Tibial artery (tissue), 4 donors: ENCODE data around the gene FXYD6.

Experiments
- DNase-seq, 2 donors: peaks; one replicate each; pipeline ENCODE4 v3.0.0-alpha.2; 2019
- H3K27ac ChIP-seq, 2 donors: fragments of 200-600 bp; sonication (generic) in 1 of 2; 1 replicate in 1 of 2; 2 replicates in 1 of 2; pipeline ENCODE4 v1.5.1; 2018 to 2019; ENCODE audit warnings: mild to moderate bottlenecking in 1 of 2
- H3K27me3 ChIP-seq, 2 donors: fragments of 200-600 bp; sonication (generic) in 1 of 2; one replicate each; pipeline versions ENCODE4 v1.5.1 to v1.6.0; 2016 to 2019
- H3K36me3 ChIP-seq, 3 donors: fragments of 200-600 bp; sonication (generic) in 2 of 3; one replicate each; pipeline ENCODE4 v1.5.1; 2016 to 2019; ENCODE audit warnings: mild to moderate bottlenecking in 2 of 3
- H3K4me1 ChIP-seq, 4 donors: fragments of 200-600 bp; sonication (generic) in 2 of 4; 1 replicate in 3 of 4; 2 replicates in 1 of 4; pipeline ENCODE4 v1.5.1; 2016 to 2019
- H3K4me3 ChIP-seq, 2 donors: fragments of 200-600 bp; sonication (generic) in 1 of 2; 1 replicate in 1 of 2; 2 replicates in 1 of 2; pipeline ENCODE4 v1.5.1; 2018 to 2019; ENCODE audit warnings: mild to moderate bottlenecking in 2 of 2
- H3K9me3 ChIP-seq, 3 donors: fragments of 200-600 bp; sonication (generic) in 1 of 3; one replicate each; pipeline ENCODE4 v1.5.1; 2016 to 2019
- CTCF ChIP-seq, 2 experiments: fragments of 200-600 bp in 1 of 2; fragments of 450-650 bp in 1 of 2; IDR thresholded peaks; one replicate each; pipeline ENCODE4 v1.5.1; 2017 to 2019; ENCODE audit warnings: antibody characterized with exemption in 2 of 2, mild to moderate bottlenecking in 1 of 2, moderate library complexity in 1 of 2
- intact Hi-C: fragments of 100-400 bp; cut with DNase I; formaldehyde crosslinking; loops from one replicate; pipeline ENCODE4 v1.15.0; 2023; ENCODE audit warnings: low total_unique reads

The FXYD6 gene

GRCh38 chr11:117829369-117829725 lies 47.1 kb downstream of the FXYD6 start:
- Histone ChIP-seq H3K27me3 (peaks cover 0 to 49% of the 10 kb centered on the region in 2 donors), H3K9me3 (no peaks in the 10 kb centered on the region), H3K4me3 (no peak overlapping the region), H3K36me3 (no peaks in the 10 kb centered on the region), H3K27ac (no peak overlapping the region), H3K4me1 (peaks cover 0 to 3% (median 1%) of the 10 kb centered on the region in 4 donors)
- TF ChIP-seq CTCF (IDR thresholded peaks at IDR 0.05): no peak
- intact Hi-C loops: no loop called here
- peak in 1 of 2 donors; percentile 62 for DNase-seq

GRCh38 chr11:117828611-117829368 lies 47.7 kb downstream of the FXYD6 start:
- Histone ChIP-seq H3K36me3 (no peaks in the 10 kb centered on the region), H3K4me3 (no peak overlapping the region), H3K27ac (no peak overlapping the region), H3K27me3 (peaks cover 0 to 48% of the 10 kb centered on the region in 2 donors), H3K4me1 (peaks cover 0 to 9% (median 1%) of the 10 kb centered on the region in 4 donors), H3K9me3 (no peaks in the 10 kb centered on the region)
- DNase-seq: peak; percentile 18 to 64
- intact Hi-C loops: no loop called here
- no peak for TF ChIP-seq CTCF (IDR thresholded peaks at IDR 0.05)

GRCh38 chr11:117827521-117828511 lies 48.6 kb downstream of the FXYD6 start:
- H3K4me1 ChIP-seq: peaks cover 0 to 13% (median 0%) of the 10 kb centered on the region in 4 donors

GRCh38 chr11:117826832-117827231 lies 49.6 kb downstream of the FXYD6 start:
- no peaks in the 10 kb centered on the region for H3K36me3 ChIP-seq
- no peaks in the 10 kb centered on the region for H3K9me3 ChIP-seq
- H3K4me3 ChIP-seq: no peak overlapping the region
- peaks cover 0 to 42% of the 10 kb centered on the region in 2 donors for H3K27me3 ChIP-seq
- H3K4me1 ChIP-seq: peaks cover 0 to 13% (median 0%) of the 10 kb centered on the region in 4 donors
- no peak overlapping the region for H3K27ac ChIP-seq
- intact Hi-C loops: no loop called here
- no peak for DNase-seq
- no peak for TF ChIP-seq CTCF (IDR thresholded peaks at IDR 0.05)

More at GRCh38 chr11:117827521-117828511, 48.6 kb downstream of the FXYD6 start:
- Histone ChIP-seq H3K4me3 (no peak overlapping the region), H3K9me3 (no peaks in the 10 kb centered on the region), H3K27ac (no peak overlapping the region), H3K36me3 (no peaks in the 10 kb centered on the region), H3K27me3 (peaks cover 0 to 43% of the 10 kb centered on the region in 2 donors)
- no peak for TF ChIP-seq CTCF (IDR thresholded peaks at IDR 0.05)
- intact Hi-C loops: no loop called here
- peak; percentile 16 to 51 for DNase-seq

GRCh38 chr11:117826190-117826570 lies 50.3 kb downstream of the FXYD6 start:
- peaks cover 0 to 41% of the 10 kb centered on the region in 2 donors for H3K27me3 ChIP-seq
- peaks cover 0 to 13% (median 0%) of the 10 kb centered on the region in 4 donors for H3K4me1 ChIP-seq
- intact Hi-C loops: no loop called here
- no peaks in the 10 kb centered on the region for H3K9me3 ChIP-seq
- no peak overlapping the region for H3K4me3 ChIP-seq
- DNase-seq: no peak
- H3K36me3 ChIP-seq: no peaks in the 10 kb centered on the region
- no peak overlapping the region for H3K27ac ChIP-seq
- no peak for TF ChIP-seq CTCF (IDR thresholded peaks at IDR 0.05)
